HepG2 (cell line): Measurements from ENCODE around the gene TSHZ2. TPM values are rescaled to one million over a fixed set of nuclear protein-coding genes. Genes with fewer than 3 reads are reported as not detected.

ENCODE experiments used
- AGO1 ChIP-seq: fragments of 200-400 bp; formaldehyde crosslinking; IDR thresholded peaks from 2 replicates; pipeline ENCODE4 v1.6.1; 2017; ENCODE audit warnings: mild to moderate bottlenecking, low read depth, low read length, moderate library complexity; ENCODE audit not compliant: poor library complexity, severe bottlenecking
- CENPT ChIP-seq: sonication (generic); formaldehyde crosslinking; IDR thresholded peaks from 2 replicates; pipeline ENCODE4 v1.8.0; 2022; ENCODE audit warnings: low read depth, mild to moderate bottlenecking, moderate library complexity, missing genetic modification reagents
- ESRRA ChIP-seq: sonication (generic); formaldehyde crosslinking; IDR thresholded peaks from 2 replicates; pipeline ENCODE4 v1.5.1; 2020; ENCODE audit warnings: mild to moderate bottlenecking, low read depth, missing genetic modification reagents
- ETS1 ChIP-seq: sonication (generic); formaldehyde crosslinking; IDR thresholded peaks from 2 replicates; pipeline ENCODE4 v1.4.0; 2020; ENCODE audit warnings: missing genetic modification reagents
- JUND ChIP-seq: sonication (generic); formaldehyde crosslinking; IDR thresholded peaks from 2 replicates; pipeline ENCODE4 v1.8.0; 2022; ENCODE audit warnings: mild to moderate bottlenecking, missing genetic modification reagents
- KDM4B ChIP-seq: sonication (generic); formaldehyde crosslinking; IDR thresholded peaks from 2 replicates; pipeline ENCODE4 v1.4.0; 2020; ENCODE audit warnings: missing genetic modification reagents
- KLF13 ChIP-seq: sonication (generic); formaldehyde crosslinking; IDR thresholded peaks from 2 replicates; pipeline ENCODE4 v1.4.0; 2020; ENCODE audit warnings: mild to moderate bottlenecking, missing genetic modification reagents
- MIXL1 ChIP-seq: IDR thresholded peaks from 2 replicates; pipeline ENCODE4 v1.6.1; 2016
- MZF1 ChIP-seq: sonication (generic); formaldehyde crosslinking; IDR thresholded peaks from 2 replicates; pipeline ENCODE4 v1.8.1; 2023; ENCODE audit warnings: mild to moderate bottlenecking, missing genetic modification reagents, borderline replicate concordance
- RFX1 ChIP-seq: fragments of 450-650 bp; IDR thresholded peaks from 2 replicates; pipeline ENCODE4 v1.6.1; 2017
- SP1 ChIP-seq, 2 experiments: fragments of 450-650 bp in 1 of 2; sonication (generic) in 1 of 2; formaldehyde crosslinking in 1 of 2; IDR thresholded peaks; 2 replicates each; pipeline versions ENCODE4 v1.4.0 to v1.6.1; 2016 to 2020; ENCODE audit warnings: missing genetic modification reagents in 1 of 2
- SRSF4 ChIP-seq: fragments of 200-400 bp; formaldehyde crosslinking; IDR thresholded peaks from one replicate; pipeline ENCODE4 v1.6.1; 2018; ENCODE audit warnings: mild to moderate bottlenecking, low read depth, low read length, moderate library complexity; ENCODE audit not compliant: poor library complexity, severe bottlenecking
- U2AF2 ChIP-seq: fragments of 200-400 bp; formaldehyde crosslinking; IDR thresholded peaks from 2 replicates; pipeline ENCODE4 v1.6.1; 2017; ENCODE audit warnings: low read depth, mild to moderate bottlenecking, low read length
- ZBTB2 ChIP-seq: sonication (generic); formaldehyde crosslinking; IDR thresholded peaks from 2 replicates; pipeline ENCODE4 v1.8.0; 2022; ENCODE audit warnings: low read depth, missing genetic modification reagents
- ZKSCAN5 ChIP-seq: sonication (generic); formaldehyde crosslinking; IDR thresholded peaks from 2 replicates; pipeline ENCODE4 v1.5.1; 2020; ENCODE audit warnings: mild to moderate bottlenecking, missing genetic modification reagents
- ZNF558 ChIP-seq: sonication (generic); formaldehyde crosslinking; IDR thresholded peaks from 2 replicates; pipeline ENCODE4 v1.9.0; 2022; ENCODE audit warnings: mild to moderate bottlenecking, missing genetic modification reagents, borderline replicate concordance
- ZNF672 ChIP-seq: sonication (generic); formaldehyde crosslinking; IDR thresholded peaks from 2 replicates; pipeline ENCODE4 v1.8.1; 2022; ENCODE audit warnings: missing genetic modification reagents
- ZNF850 ChIP-seq: sonication (generic); formaldehyde crosslinking; conservative IDR thresholded peaks from 2 replicates; pipeline ENCODE4 v1.9.0; 2021; ENCODE audit warnings: mild to moderate bottlenecking, missing genetic modification reagents
- ZNF883 ChIP-seq: sonication (generic); formaldehyde crosslinking; IDR thresholded peaks from 2 replicates; pipeline ENCODE4 v1.5.1; 2020; ENCODE audit warnings: mild to moderate bottlenecking, missing genetic modification reagents; ENCODE audit errors: not compliant biosample characterization
- polyA plus RNA-seq, 8 experiments: library from polyadenylated mRNA; depleted of rRNA in 3 of 8; stranded (reverse) in 7 of 8; unstranded in 1 of 8; fragments of >200 nt; fragmentation: Illumina TruSeq in 4 of 8; extraction: Trizol in 4 of 8; gene quantifications; 2 replicates each; pipeline versions ENCODE4 v1.2.1 to v1.2.3, GENCODE V29; 2011 to 2016; ENCODE audit warnings: low read depth in 4 of 8, missing spikeins in 1 of 8, mixed read lengths in 1 of 8; ENCODE audit not compliant: insufficient read depth in 1 of 8
- total RNA-seq, 5 experiments: library from RNA; depleted of rRNA; stranded (reverse); fragments of >200 nt; fragmentation: Illumina TruSeq; extraction: Trizol; gene quantifications; 2 replicates each; pipeline ENCODE4 v1.2.3, GENCODE V29; 2016; ENCODE audit warnings: low read depth in 1 of 5
- TF ChIP-seq, protein P1 (sequence below): sonication (generic); formaldehyde crosslinking; IDR thresholded peaks from 2 replicates; pipeline ENCODE4 v1.8.0; 2022; ENCODE audit warnings: missing genetic modification reagents, low read depth, mild to moderate bottlenecking, borderline replicate concordance
- TF ChIP-seq, protein P2 (sequence below): sonication (generic); formaldehyde crosslinking; IDR thresholded peaks from 2 replicates; pipeline ENCODE4 v1.4.0; 2020; ENCODE audit warnings: missing genetic modification reagents
- TF ChIP-seq, protein P3 (sequence below): IDR thresholded peaks from 2 replicates; pipeline ENCODE4 v1.6.1; 2012; ENCODE audit warnings: inconsistent platforms
- TF ChIP-seq, protein P4 (sequence below): sonication (generic); formaldehyde crosslinking; IDR thresholded peaks from 2 replicates; pipeline ENCODE4 v1.8.1; 2022; ENCODE audit warnings: mild to moderate bottlenecking, missing genetic modification reagents

Gene TSHZ2
- total and polyA plus RNA-seq, 2 of the 13 experiments (the other 11 are each of a cell fraction or from before 2014, with no cell fraction given) = 0.01 TPM; not detected in 1

- TF ChIP-seq ZNF850 (CRISPR knock-in tag) (no peak), ETS1 (CRISPR knock-in tag) (no peak), KLF13 (CRISPR knock-in tag) (no peak), SP1 (IDR thresholded peaks at IDR 0.05) (no peak), SP1 (CRISPR knock-in tag; IDR thresholded peaks at IDR 0.05) (no peak), JUND (CRISPR knock-in tag) (no peak), U2AF2 (no peak), KDM4B (CRISPR knock-in tag) (peak; percentile 75; the same call in 1 of the 2 replicates), SRSF4 (no peak), ZBTB2 (no peak), MIXL1 (CRISPR knock-in tag) (peak; percentile 41; the same call in 1 of the 2 replicates), AGO1 (peak; percentile 66), ZKSCAN5 (CRISPR knock-in tag) (peak; percentile 40; the same call in 1 of the 2 replicates), RFX1 (no peak), MZF1 (CRISPR knock-in tag) (0 out of 2 replicates have a peak, but pooled peaks have one; percentile 40), ZNF558 (CRISPR knock-in tag) (no peak), ZNF883 (CRISPR knock-in tag) (peak; percentile 60), CENPT (CRISPR knock-in tag) (no peak), ZNF672 (no peak), ESRRA (CRISPR knock-in tag) (no peak)
- TF ChIP-seq, protein P1, sequence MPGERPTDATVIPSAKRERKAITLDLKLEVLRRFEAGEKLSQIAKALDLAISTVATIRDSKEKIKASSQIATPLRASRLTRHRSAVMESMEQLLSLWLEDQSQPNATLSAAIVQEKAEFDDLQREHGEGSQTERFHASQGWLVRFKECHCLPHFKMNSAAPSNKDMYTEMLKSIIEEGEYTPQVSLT = no peak
- TF ChIP-seq, protein P2, sequence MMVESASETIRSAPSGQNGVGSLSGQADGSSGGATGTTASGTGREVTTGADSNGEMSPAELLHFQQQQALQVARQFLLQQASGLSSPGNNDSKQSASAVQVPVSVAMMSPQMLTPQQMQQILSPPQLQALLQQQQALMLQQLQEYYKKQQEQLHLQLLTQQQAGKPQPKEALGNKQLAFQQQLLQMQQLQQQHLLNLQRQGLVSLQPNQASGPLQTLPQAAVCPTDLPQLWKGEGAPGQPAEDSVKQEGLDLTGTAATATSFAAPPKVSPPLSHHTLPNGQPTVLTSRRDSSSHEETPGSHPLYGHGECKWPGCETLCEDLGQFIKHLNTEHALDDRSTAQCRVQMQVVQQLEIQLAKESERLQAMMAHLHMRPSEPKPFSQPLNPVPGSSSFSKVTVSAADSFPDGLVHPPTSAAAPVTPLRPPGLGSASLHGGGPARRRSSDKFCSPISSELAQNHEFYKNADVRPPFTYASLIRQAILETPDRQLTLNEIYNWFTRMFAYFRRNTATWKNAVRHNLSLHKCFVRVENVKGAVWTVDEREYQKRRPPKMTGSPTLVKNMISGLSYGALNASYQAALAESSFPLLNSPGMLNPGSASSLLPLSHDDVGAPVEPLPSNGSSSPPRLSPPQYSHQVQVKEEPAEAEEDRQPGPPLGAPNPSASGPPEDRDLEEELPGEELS = no peak
- TF ChIP-seq, protein P3, sequence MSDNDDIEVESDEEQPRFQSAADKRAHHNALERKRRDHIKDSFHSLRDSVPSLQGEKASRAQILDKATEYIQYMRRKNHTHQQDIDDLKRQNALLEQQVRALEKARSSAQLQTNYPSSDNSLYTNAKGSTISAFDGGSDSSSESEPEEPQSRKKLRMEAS = no peak
- TF ChIP-seq, protein P4, sequence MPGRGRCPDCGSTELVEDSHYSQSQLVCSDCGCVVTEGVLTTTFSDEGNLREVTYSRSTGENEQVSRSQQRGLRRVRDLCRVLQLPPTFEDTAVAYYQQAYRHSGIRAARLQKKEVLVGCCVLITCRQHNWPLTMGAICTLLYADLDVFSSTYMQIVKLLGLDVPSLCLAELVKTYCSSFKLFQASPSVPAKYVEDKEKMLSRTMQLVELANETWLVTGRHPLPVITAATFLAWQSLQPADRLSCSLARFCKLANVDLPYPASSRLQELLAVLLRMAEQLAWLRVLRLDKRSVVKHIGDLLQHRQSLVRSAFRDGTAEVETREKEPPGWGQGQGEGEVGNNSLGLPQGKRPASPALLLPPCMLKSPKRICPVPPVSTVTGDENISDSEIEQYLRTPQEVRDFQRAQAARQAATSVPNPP = no peak
These were observed 244.9 kb downstream of the TSHZ2 start (continued) for GRCh38 chr20:53216856-53217576.
